C4-2B (cell line): Measurements from ENCODE around the gene CHST9.

Source experiments
- ZFX ChIP-seq: fragments of 450-650 bp; IDR thresholded peaks from 2 replicates; pipeline ENCODE4 v1.6.1; 2017
- TF ChIP-seq, protein P1 (sequence below): fragments of 450-650 bp; conservative IDR thresholded peaks from 2 replicates; pipeline ENCODE4 v1.5.1; 2017; ENCODE audit warnings: mild to moderate bottlenecking

GRCh38 chr18:27054926-27055325 lies 130.2 kb downstream of the CHST9 start:
- TF ChIP-seq, protein P1, sequence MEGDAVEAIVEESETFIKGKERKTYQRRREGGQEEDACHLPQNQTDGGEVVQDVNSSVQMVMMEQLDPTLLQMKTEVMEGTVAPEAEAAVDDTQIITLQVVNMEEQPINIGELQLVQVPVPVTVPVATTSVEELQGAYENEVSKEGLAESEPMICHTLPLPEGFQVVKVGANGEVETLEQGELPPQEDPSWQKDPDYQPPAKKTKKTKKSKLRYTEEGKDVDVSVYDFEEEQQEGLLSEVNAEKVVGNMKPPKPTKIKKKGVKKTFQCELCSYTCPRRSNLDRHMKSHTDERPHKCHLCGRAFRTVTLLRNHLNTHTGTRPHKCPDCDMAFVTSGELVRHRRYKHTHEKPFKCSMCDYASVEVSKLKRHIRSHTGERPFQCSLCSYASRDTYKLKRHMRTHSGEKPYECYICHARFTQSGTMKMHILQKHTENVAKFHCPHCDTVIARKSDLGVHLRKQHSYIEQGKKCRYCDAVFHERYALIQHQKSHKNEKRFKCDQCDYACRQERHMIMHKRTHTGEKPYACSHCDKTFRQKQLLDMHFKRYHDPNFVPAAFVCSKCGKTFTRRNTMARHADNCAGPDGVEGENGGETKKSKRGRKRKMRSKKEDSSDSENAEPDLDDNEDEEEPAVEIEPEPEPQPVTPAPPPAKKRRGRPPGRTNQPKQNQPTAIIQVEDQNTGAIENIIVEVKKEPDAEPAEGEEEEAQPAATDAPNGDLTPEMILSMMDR = no peak
- no peak for TF ChIP-seq ZFX
